VCaP (cell line): ENCODE measurements around the gene AGER.
A peak's percentile ranks its signal among the peaks of the same experiment; 100 is the strongest.

Experiments
- H3K27ac ChIP-seq: fragments of 450-650 bp; 2 replicates; pipeline ENCODE4 v1.5.1; 2017
- CTCF ChIP-seq: fragments of 450-650 bp; conservative IDR thresholded peaks from 2 replicates; pipeline ENCODE4 v1.5.1; 2017; ENCODE audit warnings: mild to moderate bottlenecking, moderate library complexity

Gene AGER

GRCh38 chr6:32176476-32177182, 7.4 kb downstream of the AGER start:
- TF ChIP-seq CTCF = no peak
- H3K27ac ChIP-seq = peak overlapping the region; percentile 92

DNA sequence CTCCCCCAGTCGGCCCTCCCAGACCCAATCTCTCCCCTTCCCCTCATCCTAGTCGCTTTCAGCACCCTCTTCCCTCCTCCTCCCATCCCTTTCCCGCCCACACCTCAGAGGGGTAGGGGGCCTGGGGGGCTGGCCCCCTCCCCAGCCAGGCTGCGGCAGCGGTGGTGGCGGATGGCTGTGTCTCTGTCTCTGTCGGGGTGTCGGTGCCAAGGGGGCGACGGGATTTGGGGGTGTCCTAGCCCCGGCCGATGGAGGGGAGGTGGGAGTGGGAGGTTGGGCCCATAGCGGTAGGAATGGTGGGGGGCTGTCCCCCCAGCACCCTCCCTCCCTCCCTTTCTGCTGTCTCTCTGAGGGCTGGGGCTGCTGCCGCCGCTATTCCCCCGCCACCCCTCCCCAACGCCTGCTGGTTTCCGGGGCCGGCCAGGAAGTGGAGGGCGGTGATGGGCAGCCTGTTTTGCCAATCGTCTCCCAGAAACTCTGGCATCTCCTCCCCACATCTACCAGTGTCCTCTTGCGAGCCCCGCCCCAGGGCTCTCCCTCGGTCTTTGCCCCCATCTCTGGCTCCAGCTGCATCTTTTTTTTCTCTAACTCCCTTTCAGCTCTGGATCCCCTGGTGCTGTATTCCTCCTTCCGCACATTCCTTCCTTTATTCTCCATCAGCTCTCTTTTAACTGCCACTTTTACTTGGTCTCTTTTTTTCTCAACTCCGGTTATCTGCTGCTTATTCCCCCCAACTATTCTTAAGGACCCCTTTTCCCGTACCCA, 8.2 kb downstream of the AGER start, which contains the start of gene AGPAT1:
Gene AGPAT1 (minus strand): TSS at position 374 of the 765 bp plus-strand sequence. CDS start 4,588 bp downstream, outside the sequence.
- H3K27ac ChIP-seq = peak within 1 kb of the TSS; percentile 92
- no peak for TF ChIP-seq CTCF

DNA sequence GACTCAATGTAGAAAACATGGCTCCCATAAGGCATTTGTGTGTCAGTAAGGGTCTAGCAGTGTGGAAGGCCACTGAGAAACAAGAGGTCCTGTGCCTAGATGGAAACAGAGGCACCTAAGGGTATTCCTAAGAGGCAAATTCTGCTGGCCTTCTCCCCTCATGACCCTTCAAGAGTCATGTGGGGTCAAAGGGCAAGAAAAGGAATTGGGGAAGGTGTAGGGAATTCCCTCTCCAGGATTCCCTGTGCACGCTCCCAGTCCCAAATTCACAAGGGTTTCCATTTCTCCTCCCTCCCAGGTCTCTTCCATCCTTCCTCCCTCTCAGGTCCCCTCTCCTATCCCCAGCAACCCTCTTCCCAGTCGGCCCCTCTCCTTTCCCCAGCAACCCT, 8.7 kb downstream of the AGER start:
- TF ChIP-seq CTCF = no peak
- peak overlapping the region; percentile 92; the same call in 1 of the 2 replicates for H3K27ac ChIP-seq

GRCh38 chr6:32174416-32174815, 9.6 kb downstream of the AGER start:
- no peak for TF ChIP-seq CTCF
- H3K27ac ChIP-seq = no peak overlapping the region

GRCh38 chr6:32173051-32173727, 10.9 kb downstream of the AGER start:
- no peak overlapping the region for H3K27ac ChIP-seq

DNA sequence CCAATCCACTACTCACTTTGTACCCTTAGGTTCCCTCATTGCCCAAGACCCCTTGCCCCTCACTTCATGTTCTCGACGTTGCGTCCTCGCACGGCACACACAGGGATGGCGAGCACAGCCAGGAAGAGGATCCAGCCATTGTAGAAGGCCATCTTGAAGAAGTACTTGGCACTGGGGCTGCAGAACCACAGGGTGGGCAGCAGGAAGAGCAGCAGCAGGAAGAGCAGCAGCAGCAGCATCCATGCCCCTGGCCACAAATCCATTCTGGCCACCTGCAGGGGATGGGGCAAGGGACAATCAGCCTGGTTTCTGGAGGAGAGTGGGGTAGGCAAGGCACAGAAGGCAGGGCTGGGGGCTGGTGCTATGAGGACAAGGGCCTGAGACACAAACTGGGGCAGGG, 12.8 kb downstream of the AGER start:
- no peak for TF ChIP-seq CTCF
- no peak overlapping the region for H3K27ac ChIP-seq

More at GRCh38 chr6:32173051-32173727, 10.9 kb downstream of the AGER start:
- TF ChIP-seq CTCF = no peak

DNA sequence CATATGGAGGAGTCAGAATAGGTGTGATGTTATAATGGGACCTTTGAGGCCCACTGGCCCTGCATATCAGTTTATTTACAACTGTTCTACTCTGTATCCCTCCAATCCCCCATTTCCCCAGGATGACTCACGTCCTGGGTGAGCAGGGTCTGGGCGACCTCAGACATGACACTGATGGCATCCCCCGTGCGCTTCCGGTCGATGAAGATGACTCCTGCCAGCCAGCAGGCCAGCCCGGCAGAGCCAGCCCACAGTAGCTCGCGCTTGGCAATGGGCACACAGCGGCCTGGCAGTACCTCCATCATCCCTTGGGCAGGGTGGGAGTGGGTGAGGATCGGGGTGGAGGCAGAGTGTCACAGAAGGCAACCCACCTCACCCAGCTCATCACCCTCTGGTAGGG, 13.8 kb downstream of the AGER start:
- no peak overlapping the region for H3K27ac ChIP-seq
- no peak for TF ChIP-seq CTCF
